Loucy (cell line): Measurements from ENCODE around the gene LTBP1.
A peak's percentile ranks its signal among the peaks of the same experiment; 100 is the strongest.

Experiments
- H2AFZ ChIP-seq: fragments of 200-600 bp; sonication (generic); 2 replicates; pipeline ENCODE4 v1.6.0; 2016; ENCODE audit warnings: antibody characterized with exemption, mild to moderate bottlenecking, low read length, moderate library complexity
- H3F3A ChIP-seq: fragments of 200-600 bp; 2 replicates; pipeline ENCODE4 v1.6.0; 2016; ENCODE audit warnings: antibody characterized with exemption, low read depth, mild to moderate bottlenecking
- H3K27me3 ChIP-seq: fragments of 200-600 bp; sonication (generic); 2 replicates; pipeline ENCODE4 v1.6.1; 2014; ENCODE audit warnings: low read length, mild to moderate bottlenecking; ENCODE audit not compliant: insufficient read depth, poor library complexity, severe bottlenecking
- H3K36me3 ChIP-seq: fragments of 200-600 bp; sonication (generic); 2 replicates; pipeline ENCODE4 v1.6.1; 2016; ENCODE audit warnings: low read length; ENCODE audit not compliant: insufficient read depth
- H3K4me1 ChIP-seq: fragments of 200-600 bp; sonication (generic); 2 replicates; pipeline ENCODE4 v1.5.1; 2014; ENCODE audit warnings: low read length, mild to moderate bottlenecking; ENCODE audit not compliant: insufficient read depth, poor library complexity, severe bottlenecking
- H3K4me2 ChIP-seq: fragments of 200-600 bp; sonication (generic); 2 replicates; pipeline ENCODE4 v1.6.0; 2014; ENCODE audit warnings: antibody characterized with exemption, low read length, low read depth, mild to moderate bottlenecking; ENCODE audit not compliant: poor library complexity, severe bottlenecking
- H3K4me3 ChIP-seq: fragments of 200-600 bp; sonication (generic); 2 replicates; pipeline ENCODE4 v1.5.1; 2014; ENCODE audit warnings: low read length, mild to moderate bottlenecking, mixed read lengths; ENCODE audit not compliant: poor library complexity, severe bottlenecking
- H3K79me2 ChIP-seq: fragments of 200-600 bp; sonication (generic); 2 replicates; pipeline ENCODE4 v1.6.1; 2014; ENCODE audit warnings: low read length; ENCODE audit not compliant: insufficient read depth
- H3K9ac ChIP-seq: fragments of 200-600 bp; sonication (generic); 2 replicates; pipeline ENCODE4 v1.6.0; 2014; ENCODE audit warnings: mild to moderate bottlenecking, low read depth, low read length, moderate library complexity; ENCODE audit not compliant: poor library complexity, severe bottlenecking
- H3K9me2 ChIP-seq: fragments of 200-600 bp; sonication (generic); replicated peaks from 2 replicates; pipeline ENCODE4 v1.6.1; 2016; ENCODE audit warnings: low read depth, low read length, mixed read lengths
- H3K9me3 ChIP-seq: fragments of 200-600 bp; sonication (generic); 2 replicates; pipeline ENCODE4 v1.6.1; 2014; ENCODE audit warnings: mild to moderate bottlenecking, antibody characterized with exemption, low read length, low read depth; ENCODE audit not compliant: insufficient read depth
- H4K20me1 ChIP-seq: fragments of 200-600 bp; sonication (generic); 2 replicates; pipeline ENCODE4 v1.6.0; 2014; ENCODE audit warnings: antibody characterized with exemption, low read length, mild to moderate bottlenecking; ENCODE audit not compliant: insufficient read depth, poor library complexity, severe bottlenecking
- EZH2phosphoT487 ChIP-seq: fragments of 200-600 bp; IDR thresholded peaks from 2 replicates; pipeline ENCODE4 v1.6.1; 2018; ENCODE audit warnings: antibody characterized with exemption, mild to moderate bottlenecking, moderate library complexity, borderline replicate concordance
- TF ChIP-seq, protein P1 (sequence below): fragments of 200-600 bp; sonication (generic); conservative IDR thresholded peaks from 2 replicates; pipeline ENCODE4 v1.5.1; 2014; ENCODE audit warnings: mild to moderate bottlenecking, antibody characterized with exemption, low read length

LTBP1 gene

DNA sequence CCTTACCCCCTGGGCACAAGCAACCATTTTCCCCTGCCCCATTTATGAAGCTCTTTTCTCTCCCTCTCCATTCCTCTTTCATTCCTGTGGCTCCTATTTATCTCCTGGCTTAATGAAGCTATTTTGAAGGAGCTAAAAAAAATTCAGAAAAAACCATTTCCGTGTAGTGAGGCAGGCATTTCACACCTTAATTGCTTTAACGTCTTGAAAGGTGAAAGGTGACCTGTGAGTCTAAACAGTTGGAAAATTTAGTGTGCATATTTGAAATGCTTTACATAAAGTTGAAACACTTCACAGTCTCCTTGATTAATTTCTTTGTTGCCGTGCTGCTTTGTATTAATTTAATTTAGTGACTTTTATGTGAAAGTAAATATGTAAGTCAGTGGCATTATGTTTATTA lies 83.6 kb downstream of the LTBP1 start:
- Histone ChIP-seq H3K9ac (no peak overlapping the region), H3K36me3 (no peaks in the 10 kb centered on the region), H3K9me2 (no peaks in the 10 kb centered on the region), H3F3A (no peaks in the 10 kb centered on the region), H3K27me3 (no peaks in the 10 kb centered on the region), H3K4me3 (no peak overlapping the region), H3K79me2 (no peaks in the 10 kb centered on the region), H3K9me3 (no peaks in the 10 kb centered on the region), H2AFZ (no peak overlapping the region), H3K4me2 (no peak overlapping the region), H4K20me1 (no peaks in the 10 kb centered on the region), H3K4me1 (no peaks in the 10 kb centered on the region)
- no peak for TF ChIP-seq EZH2phosphoT487
- TF ChIP-seq, protein P1, sequence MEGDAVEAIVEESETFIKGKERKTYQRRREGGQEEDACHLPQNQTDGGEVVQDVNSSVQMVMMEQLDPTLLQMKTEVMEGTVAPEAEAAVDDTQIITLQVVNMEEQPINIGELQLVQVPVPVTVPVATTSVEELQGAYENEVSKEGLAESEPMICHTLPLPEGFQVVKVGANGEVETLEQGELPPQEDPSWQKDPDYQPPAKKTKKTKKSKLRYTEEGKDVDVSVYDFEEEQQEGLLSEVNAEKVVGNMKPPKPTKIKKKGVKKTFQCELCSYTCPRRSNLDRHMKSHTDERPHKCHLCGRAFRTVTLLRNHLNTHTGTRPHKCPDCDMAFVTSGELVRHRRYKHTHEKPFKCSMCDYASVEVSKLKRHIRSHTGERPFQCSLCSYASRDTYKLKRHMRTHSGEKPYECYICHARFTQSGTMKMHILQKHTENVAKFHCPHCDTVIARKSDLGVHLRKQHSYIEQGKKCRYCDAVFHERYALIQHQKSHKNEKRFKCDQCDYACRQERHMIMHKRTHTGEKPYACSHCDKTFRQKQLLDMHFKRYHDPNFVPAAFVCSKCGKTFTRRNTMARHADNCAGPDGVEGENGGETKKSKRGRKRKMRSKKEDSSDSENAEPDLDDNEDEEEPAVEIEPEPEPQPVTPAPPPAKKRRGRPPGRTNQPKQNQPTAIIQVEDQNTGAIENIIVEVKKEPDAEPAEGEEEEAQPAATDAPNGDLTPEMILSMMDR, result no peak

DNA sequence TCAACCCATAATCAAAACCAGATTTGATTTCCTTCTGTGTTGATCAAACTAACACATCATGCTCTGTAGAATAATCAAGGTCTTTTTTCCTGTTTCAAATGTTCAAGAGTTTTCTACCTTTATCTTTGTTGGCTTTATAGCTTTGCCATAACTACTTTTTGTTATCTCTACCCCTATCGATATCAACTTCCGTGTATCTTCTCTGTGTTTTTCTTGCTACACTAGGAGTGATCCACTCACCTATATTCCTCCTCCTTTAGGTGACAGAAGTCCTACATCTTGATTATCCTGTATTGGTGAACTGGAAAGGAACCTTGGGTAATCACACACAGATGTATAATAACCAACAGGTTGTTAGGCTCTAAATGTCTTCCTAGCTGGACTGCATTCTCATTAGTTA lies 85.5 kb downstream of the LTBP1 start:
- Histone ChIP-seq H2AFZ (no peak overlapping the region), H4K20me1 (no peaks in the 10 kb centered on the region), H3K9me2 (no peaks in the 10 kb centered on the region), H3K79me2 (no peaks in the 10 kb centered on the region), H3K9ac (no peak overlapping the region), H3K4me2 (no peak overlapping the region), H3K9me3 (no peaks in the 10 kb centered on the region), H3F3A (no peaks in the 10 kb centered on the region), H3K4me3 (no peak overlapping the region), H3K4me1 (no peaks in the 10 kb centered on the region), H3K27me3 (no peaks in the 10 kb centered on the region), H3K36me3 (no peaks in the 10 kb centered on the region)
- TF ChIP-seq, protein P1, result no peak
- no peak for TF ChIP-seq EZH2phosphoT487

DNA sequence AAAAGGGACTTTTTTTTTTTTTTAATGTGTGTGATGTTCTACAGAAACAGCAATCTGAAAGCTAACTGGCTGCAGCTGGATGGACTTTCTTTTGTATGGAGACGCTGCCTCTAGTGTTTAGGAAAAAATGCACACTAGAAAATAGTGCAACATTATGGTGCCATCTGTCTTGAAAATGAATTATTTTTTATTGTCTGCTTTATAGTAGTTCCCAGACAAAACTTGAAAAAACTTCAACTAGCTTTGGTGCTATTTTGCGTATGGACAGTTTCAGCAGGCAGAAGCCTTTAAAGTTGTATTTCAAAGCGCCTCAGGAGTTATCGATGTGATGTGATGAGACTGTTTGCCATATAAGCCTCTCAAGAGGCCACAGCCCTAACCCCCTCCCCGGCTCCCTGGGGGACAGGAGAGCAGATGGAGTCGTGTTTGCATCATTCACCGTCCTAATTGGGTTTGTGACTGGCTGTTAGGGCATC lies 86.9 kb downstream of the LTBP1 start:
- Histone ChIP-seq H3K9me3 (no peaks in the 10 kb centered on the region), H3K79me2 (no peaks in the 10 kb centered on the region), H4K20me1 (no peaks in the 10 kb centered on the region), H2AFZ (no peak overlapping the region), H3K4me3 (no peak overlapping the region), H3K27me3 (no peaks in the 10 kb centered on the region), H3F3A (no peaks in the 10 kb centered on the region), H3K9me2 (no peaks in the 10 kb centered on the region), H3K9ac (no peak overlapping the region), H3K4me2 (no peak overlapping the region), H3K4me1 (peaks cover 9% of the 10 kb centered on the region), H3K36me3 (no peaks in the 10 kb centered on the region)
- TF ChIP-seq, protein P1, result peak; percentile 89
- no peak for TF ChIP-seq EZH2phosphoT487
